ENCODE results near the gene PIP5K1B.
A peak's percentile ranks its signal among the peaks of the same experiment; 100 is the strongest.

PIP5K1B gene

GRCh38 chr9:68797116-68797515 is 92.1 kb downstream of the PIP5K1B start:
- Histone ChIP-seq H3K9me3 (ENCODE audit: insufficient read depth, low read depth, low read length) (no peaks in the 10 kb centered on the region), H3K4me1 (ENCODE audit: insufficient read depth, low read length, poor library complexity, severe bottlenecking) (peaks cover 35% of the 10 kb centered on the region), H3K9ac (ENCODE audit: low read depth, low read length, poor library complexity, severe bottlenecking) (no peak overlapping the region), H3K4me3 (ENCODE audit: low read length, poor library complexity, severe bottlenecking) (no peak overlapping the region), H3K36me3 (ENCODE audit: insufficient read depth, low read length) (no peaks in the 10 kb centered on the region), H2AFZ (ENCODE audit: low read length) (no peak overlapping the region), H3K9me2 (replicated peaks; ENCODE audit: low read depth, low read length) (no peaks in the 10 kb centered on the region), H3K79me2 (ENCODE audit: insufficient read depth, low read length) (no peaks in the 10 kb centered on the region), H4K20me1 (ENCODE audit: insufficient read depth, low read length, poor library complexity, severe bottlenecking) (no peaks in the 10 kb centered on the region), H3K27me3 (ENCODE audit: insufficient read depth, low read length, poor library complexity, severe bottlenecking) (no peaks in the 10 kb centered on the region), H3K4me2 (ENCODE audit: low read depth, low read length, poor library complexity, severe bottlenecking) (no peak overlapping the region), H3F3A (ENCODE audit: low read depth) (0 out of 2 replicates have a peak, but pooled peaks cover 2% of the 10 kb centered on the region)
- TF ChIP-seq EZH2phosphoT487 (IDR thresholded peaks at IDR 0.05; ENCODE audit: borderline replicate concordance) (no peak), CTCF (conservative IDR thresholded peaks at IDR 0.05; ENCODE audit: low read length) (no peak)

GRCh38 chr9:68798423-68798822 is 93.4 kb downstream of the PIP5K1B start:
- H3K4me2 ChIP-seq (ENCODE audit: low read depth, low read length, poor library complexity, severe bottlenecking), result peak overlapping the region; percentile 43
- no peaks in the 10 kb centered on the region for H3K79me2 ChIP-seq (ENCODE audit: insufficient read depth, low read length)
- no peaks in the 10 kb centered on the region for H3K36me3 ChIP-seq (ENCODE audit: insufficient read depth, low read length)
- H3K9me2 ChIP-seq (replicated peaks; ENCODE audit: low read depth, low read length), result no peaks in the 10 kb centered on the region
- no peaks in the 10 kb centered on the region for H3K27me3 ChIP-seq (ENCODE audit: insufficient read depth, low read length, poor library complexity, severe bottlenecking)
- H3K9ac ChIP-seq (ENCODE audit: low read depth, low read length, poor library complexity, severe bottlenecking), result no peak overlapping the region
- no peaks in the 10 kb centered on the region for H3K9me3 ChIP-seq (ENCODE audit: insufficient read depth, low read depth, low read length)
- H4K20me1 ChIP-seq (ENCODE audit: insufficient read depth, low read length, poor library complexity, severe bottlenecking), result no peaks in the 10 kb centered on the region
- H3K4me3 ChIP-seq (ENCODE audit: low read length, poor library complexity, severe bottlenecking), result no peak overlapping the region
- TF ChIP-seq CTCF (conservative IDR thresholded peaks at IDR 0.05; ENCODE audit: low read length) (no peak), EZH2phosphoT487 (IDR thresholded peaks at IDR 0.05; ENCODE audit: borderline replicate concordance) (no peak)
- H3F3A ChIP-seq (ENCODE audit: low read depth), result 0 out of 2 replicates have a peak, but pooled peaks cover 2% of the 10 kb centered on the region
- H3K4me1 ChIP-seq (ENCODE audit: insufficient read depth, low read length, poor library complexity, severe bottlenecking), result peaks cover 35% of the 10 kb centered on the region
- no peak overlapping the region for H2AFZ ChIP-seq (ENCODE audit: low read length)

- 0 out of 2 replicates have a peak, but pooled peaks cover 2% of the 10 kb centered on the region for H3F3A ChIP-seq (ENCODE audit: low read depth)
- TF ChIP-seq EZH2phosphoT487 (IDR thresholded peaks at IDR 0.05; ENCODE audit: borderline replicate concordance) (no peak), CTCF (conservative IDR thresholded peaks at IDR 0.05; ENCODE audit: low read length) (no peak)
- no peaks in the 10 kb centered on the region for H3K9me3 ChIP-seq (ENCODE audit: insufficient read depth, low read depth, low read length)
- H3K4me3 ChIP-seq (ENCODE audit: low read length, poor library complexity, severe bottlenecking), result no peak overlapping the region
- no peaks in the 10 kb centered on the region for H4K20me1 ChIP-seq (ENCODE audit: insufficient read depth, low read length, poor library complexity, severe bottlenecking)
- no peaks in the 10 kb centered on the region for H3K9me2 ChIP-seq (replicated peaks; ENCODE audit: low read depth, low read length)
- no peaks in the 10 kb centered on the region for H3K79me2 ChIP-seq (ENCODE audit: insufficient read depth, low read length)
- H3K27me3 ChIP-seq (ENCODE audit: insufficient read depth, low read length, poor library complexity, severe bottlenecking), result no peaks in the 10 kb centered on the region
- no peak overlapping the region for H3K9ac ChIP-seq (ENCODE audit: low read depth, low read length, poor library complexity, severe bottlenecking)
- H3K36me3 ChIP-seq (ENCODE audit: insufficient read depth, low read length), result no peaks in the 10 kb centered on the region
- H3K4me1 ChIP-seq (ENCODE audit: insufficient read depth, low read length, poor library complexity, severe bottlenecking), result peaks cover 26% of the 10 kb centered on the region
- no peak overlapping the region for H3K4me2 ChIP-seq (ENCODE audit: low read depth, low read length, poor library complexity, severe bottlenecking)
- no peak overlapping the region for H2AFZ ChIP-seq (ENCODE audit: low read length)
Observed at GRCh38 chr9:68800836-68801235, 95.8 kb downstream of the PIP5K1B start.

Data from Loucy (cell line).